Measurements from ENCODE around the gene G3BP1. TPM values are rescaled to one million over a fixed set of nuclear protein-coding genes. Genes with fewer than 3 reads are reported as not detected.
"Not testable (repeated sequence)": the region's sequence is repeated elsewhere in the genome, so short reads cannot be mapped to it uniquely, and the experiment has no call there.

G3BP1 gene
- total RNA-seq, 1 experiment from 2014 or later = 144 TPM

DNA sequence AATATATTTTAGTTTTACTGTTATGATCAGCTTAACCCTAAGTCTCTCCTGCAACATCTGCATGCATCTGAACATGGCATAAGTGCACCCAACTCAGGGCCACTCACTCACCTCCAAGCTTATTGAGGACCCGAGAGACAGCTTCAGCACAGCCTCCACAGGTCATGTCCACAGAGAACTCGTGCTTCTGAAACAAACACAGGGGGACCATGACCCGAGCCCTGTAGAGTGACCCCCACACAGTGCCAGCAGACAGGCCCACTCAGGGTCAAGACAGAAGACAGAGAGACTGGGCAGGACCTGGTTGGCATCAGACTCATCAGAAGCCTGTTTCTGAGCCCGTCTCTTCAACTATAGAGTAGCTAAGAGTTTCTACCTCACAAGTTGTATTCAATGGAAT lies 20.2 kb upstream of the G3BP1 start:
- DNase-seq (ENCODE audit: extremely low read depth, low read depth) = no peak

DNA sequence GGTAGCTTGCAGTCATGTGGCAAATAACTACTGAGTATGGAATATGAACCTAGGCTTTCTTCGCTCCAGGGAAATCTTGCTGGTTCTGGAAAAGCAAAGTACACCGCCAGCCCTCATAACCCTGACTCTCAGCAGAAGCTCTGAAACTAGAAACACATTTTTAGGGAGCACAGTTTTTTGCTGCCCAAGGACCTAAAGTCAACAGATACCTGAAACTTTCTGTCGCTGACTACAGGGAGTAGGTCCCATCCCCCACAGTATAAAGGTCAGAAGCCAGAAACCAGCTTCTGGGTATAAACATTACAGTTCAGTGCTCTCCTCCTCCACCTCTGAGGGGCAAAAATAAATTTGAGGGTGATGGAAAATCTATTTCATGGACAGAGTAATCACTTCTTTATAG lies 16.4 kb upstream of the G3BP1 start:
- no peak for DNase-seq (ENCODE audit: extremely low read depth, low read depth)

DNA sequence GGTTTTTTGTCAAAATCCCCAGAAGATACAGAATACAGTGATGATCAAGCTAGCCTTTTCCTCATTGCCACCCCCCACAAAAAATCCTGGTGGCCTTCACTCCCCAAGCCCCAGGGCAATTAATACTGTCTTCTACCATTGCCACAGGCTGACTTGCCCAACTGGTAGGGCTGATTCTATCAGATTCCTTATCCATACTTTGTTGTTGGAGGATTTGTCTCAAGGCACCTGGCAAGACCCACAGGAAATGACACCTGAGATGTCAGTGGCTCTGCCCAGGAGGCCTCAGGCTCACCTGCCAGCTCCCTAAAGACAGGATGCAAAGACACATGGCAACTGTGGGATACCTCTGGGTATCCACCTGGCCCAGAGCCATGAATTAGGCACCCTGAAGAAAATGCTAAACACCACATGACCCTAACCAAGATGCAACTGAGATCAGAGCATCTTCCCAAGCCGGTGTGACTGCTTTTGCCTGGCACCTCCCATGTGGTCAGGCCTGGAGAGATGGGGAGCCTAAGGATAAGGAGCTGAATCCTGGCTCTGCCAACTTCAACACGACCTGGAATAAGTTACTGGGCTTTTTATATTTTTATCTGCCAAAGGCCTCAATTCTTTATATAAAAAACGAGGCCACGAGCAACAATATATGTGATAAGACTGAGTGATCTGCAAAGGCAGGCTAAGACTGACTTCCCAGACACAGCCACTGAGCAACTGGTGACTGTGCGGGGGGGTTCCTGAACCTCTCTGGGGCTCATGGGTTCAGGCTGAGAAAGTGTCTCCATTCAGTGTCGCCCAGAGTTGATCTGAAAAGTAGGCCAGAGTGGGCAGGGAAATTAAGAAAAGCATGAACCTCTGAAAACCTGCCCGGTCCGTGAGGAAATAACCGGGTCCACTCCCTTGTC lies 14.3 kb upstream of the G3BP1 start:
- no peak for DNase-seq (ENCODE audit: extremely low read depth, low read depth)

DNA sequence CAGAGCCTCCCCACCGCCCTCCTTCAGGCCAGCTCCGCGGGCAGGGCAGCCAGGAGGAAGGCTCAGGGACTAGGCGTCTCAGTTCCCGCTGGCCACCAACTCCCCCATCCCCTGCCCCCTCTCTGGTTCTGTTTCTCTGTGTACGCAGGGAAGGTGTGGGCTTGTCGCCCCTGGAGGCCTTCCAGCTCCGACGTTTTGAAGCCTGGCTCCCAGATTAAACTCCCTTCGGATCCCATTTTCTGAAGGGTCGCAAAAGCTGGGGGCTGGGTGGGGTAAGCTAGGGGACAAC lies 13.7 kb upstream of the G3BP1 start:
- DNase-seq (ENCODE audit: extremely low read depth, low read depth) = no peak

- peak; percentile 90 for DNase-seq (ENCODE audit: extremely low read depth, low read depth)
These were observed 13.1 kb upstream of the G3BP1 start, which contains the start of gene ATOX1 for GRCh38 chr5:151758430-151759241. ATOX1 (minus strand) TSS chr5:151758631; CDS start chr5:151758551, 80 bp downstream.

- no peak for DNase-seq (ENCODE audit: extremely low read depth, low read depth)
These were observed 7.0 kb upstream of the G3BP1 start for GRCh38 chr5:151764801-151765200.

- no peak for DNase-seq (ENCODE audit: extremely low read depth, low read depth)
These were observed 4.8 kb upstream of the G3BP1 start for GRCh38 chr5:151766975-151767374.

DNA sequence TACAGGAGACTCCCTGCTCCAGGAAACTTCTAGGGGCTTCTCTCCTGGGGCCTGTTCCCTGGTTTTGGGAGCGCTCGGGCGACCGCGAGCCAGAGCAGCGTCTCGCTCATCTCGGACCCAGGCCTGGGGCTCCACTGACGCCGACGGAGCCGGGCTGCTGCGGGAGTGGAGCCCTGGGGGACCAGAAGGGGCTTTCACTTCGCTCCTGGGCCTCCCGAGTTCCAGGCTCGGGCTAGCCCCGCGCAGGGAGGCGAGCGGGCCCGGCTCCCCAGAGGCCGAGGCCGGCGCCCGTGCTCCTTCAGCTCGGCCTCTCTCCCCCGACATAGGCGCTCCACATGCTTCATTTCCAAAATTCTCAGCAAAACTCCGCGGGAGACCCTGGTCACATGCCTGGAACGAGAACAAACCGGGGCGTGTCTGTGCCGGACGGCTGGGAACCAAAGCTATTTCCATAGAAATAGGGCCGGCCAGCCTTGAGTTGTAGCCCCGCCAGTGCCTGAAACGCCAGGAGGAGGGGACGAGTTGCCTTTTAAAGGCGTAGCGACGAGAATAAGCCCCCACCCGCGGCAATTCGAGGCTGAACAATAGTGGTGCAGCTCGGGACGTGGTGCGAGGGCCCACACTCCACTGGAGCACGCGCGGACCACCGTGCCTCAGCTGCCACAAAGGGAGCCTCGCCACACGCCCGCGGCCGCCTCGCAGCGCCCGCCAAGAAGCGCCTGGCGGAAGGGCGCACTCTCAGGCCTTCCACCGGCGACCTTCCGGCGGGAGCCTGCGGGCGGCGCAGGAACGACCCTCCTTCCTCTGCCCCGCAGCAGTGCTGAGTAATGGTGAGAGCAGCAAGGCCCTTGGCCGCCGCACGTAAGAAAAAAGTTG lies 1.1 kb upstream of the G3BP1 start:
- DNase-seq (ENCODE audit: extremely low read depth, low read depth) = no peak

- no peak for DNase-seq (ENCODE audit: extremely low read depth, low read depth)
These were observed 483 bp downstream of the G3BP1 start for GRCh38 chr5:151772029-151772845.

- DNase-seq (ENCODE audit: extremely low read depth, low read depth) = no peak
These were observed 1.2 kb downstream of the G3BP1 start for GRCh38 chr5:151772846-151773561.

DNA sequence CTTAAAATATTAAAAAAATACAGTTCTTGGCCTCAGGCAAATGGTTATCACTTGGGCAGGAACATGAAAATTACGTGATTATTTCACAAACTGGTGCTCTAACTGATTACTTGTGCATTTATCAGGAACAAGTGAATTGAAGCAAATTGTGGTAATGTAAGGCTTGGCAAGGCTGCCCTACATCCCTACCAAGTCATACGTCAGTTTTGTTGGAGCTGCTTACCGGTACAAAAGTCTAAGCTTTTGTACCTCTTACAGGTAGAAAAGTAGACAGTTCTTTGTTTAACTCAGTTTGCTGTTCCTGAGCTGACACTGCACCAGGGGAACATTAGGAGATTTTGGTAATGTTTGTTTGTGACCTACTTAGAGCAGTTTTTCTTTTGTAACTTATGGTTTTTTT lies 2.2 kb downstream of the G3BP1 start:
- DNase-seq (ENCODE audit: extremely low read depth, low read depth) = no peak

- no peak for DNase-seq (ENCODE audit: extremely low read depth, low read depth)
These were observed 3.4 kb downstream of the G3BP1 start for GRCh38 chr5:151775025-151775606.

DNA sequence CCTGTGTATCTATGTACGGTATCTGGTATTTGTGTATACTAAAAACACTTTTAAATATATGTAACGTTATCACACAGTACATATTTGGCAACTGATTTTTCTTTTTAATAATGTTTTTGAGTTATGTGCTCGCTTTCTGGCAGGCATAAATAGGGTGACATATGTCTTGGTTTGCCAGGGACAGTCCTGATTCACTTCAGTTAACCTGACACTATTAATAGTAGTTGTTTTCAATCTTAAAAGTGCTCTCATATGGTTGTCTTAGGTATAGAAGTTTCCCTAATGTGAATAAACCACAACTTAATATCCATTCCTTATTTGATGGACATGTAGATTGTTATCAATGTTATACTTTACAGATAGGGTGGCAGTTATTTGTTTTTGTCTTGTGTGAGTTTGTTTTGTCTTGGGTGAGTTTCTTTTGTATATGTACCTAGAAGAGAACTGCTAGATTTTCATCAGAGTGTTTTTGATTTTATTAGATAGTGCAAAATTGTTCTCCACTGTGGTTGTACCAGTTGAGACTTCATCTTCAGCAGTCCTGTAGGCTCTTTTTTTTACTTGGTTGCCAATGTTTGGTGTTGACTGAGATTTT lies 7.9 kb downstream of the G3BP1 start:
- DNase-seq (ENCODE audit: extremely low read depth, low read depth) = no peak

- no peak for DNase-seq (ENCODE audit: extremely low read depth, low read depth)
These were observed 8.6 kb downstream of the G3BP1 start for GRCh38 chr5:151780348-151780747.

- no peak for DNase-seq (ENCODE audit: extremely low read depth, low read depth)
These were observed 9.4 kb downstream of the G3BP1 start for GRCh38 chr5:151781201-151781600.

GRCh38 chr5:151783664-151784063 lies 11.9 kb downstream of the G3BP1 start:
- not testable (repeated sequence) for DNase-seq (ENCODE audit: extremely low read depth, low read depth)

DNA sequence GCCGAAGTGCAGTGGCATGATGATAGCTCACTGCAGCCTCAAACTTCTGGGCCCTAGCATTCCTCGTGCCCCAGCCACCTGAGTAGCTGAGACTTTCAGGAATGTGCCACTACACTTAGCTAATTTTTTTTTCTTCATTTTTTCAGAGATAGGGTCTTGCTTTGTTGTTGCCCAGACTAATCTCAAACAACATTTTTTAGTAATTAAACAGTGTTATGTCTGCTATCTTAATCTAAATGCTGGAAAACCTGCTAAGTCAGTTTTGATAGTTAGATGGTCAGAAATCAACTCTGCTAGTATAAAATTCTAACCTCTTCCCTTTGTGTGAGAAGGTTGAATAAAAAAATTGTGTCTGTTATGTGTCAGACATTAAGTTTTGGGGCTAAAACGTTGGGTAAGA lies 12.4 kb downstream of the G3BP1 start:
- no peak for DNase-seq (ENCODE audit: extremely low read depth, low read depth)

DNA sequence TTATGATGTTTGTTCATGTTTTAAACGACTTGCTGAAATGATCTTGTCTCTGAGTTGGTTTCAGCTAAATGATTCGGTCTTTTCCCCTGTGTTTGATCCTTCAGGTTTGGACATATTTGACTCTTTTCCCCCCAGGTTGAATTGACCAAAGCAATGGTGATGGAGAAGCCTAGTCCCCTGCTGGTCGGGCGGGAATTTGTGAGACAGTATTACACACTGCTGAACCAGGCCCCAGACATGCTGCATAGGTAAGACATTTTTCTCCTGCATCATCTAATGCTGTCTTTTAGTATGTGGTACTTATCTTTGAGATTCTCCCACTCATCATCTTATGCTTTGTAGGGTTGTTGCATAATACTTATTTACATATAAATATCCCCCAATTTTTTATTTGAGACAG lies 14.7 kb downstream of the G3BP1 start:
- DNase-seq (ENCODE audit: extremely low read depth, low read depth) = no peak

GRCh38 chr5:151787817-151788216 lies 16.1 kb downstream of the G3BP1 start:
- no peak for DNase-seq (ENCODE audit: extremely low read depth, low read depth)

Data from NCI-H460 (cell line).